ENCODE results near the gene ARL5A. TPM values are rescaled to one million over a fixed set of nuclear protein-coding genes. Genes with fewer than 3 reads are reported as not detected.

The ARL5A gene
- total and polyA plus RNA-seq, 2 of the 4 experiments (the other 2 are of a cell fraction): 22.3 to 45.5 TPM

GRCh38 chr2:151853070-151853758 is 25.0 kb upstream of the ARL5A start:
- H4K8ac ChIP-seq (ENCODE audit: low read depth in 2 of 2, low read length in 2 of 2): no peak overlapping the region
- no peak overlapping the region for H3K4ac ChIP-seq (ENCODE audit: low read depth, low read length)
- no peak overlapping the region for H2BK5ac ChIP-seq (ENCODE audit: low read depth, low read length, poor library complexity, severe bottlenecking)
- H3K9me3 ChIP-seq (ENCODE audit: control insufficient read depth, insufficient read depth, low read length): no peaks in the 10 kb centered on the region
- no peaks in the 10 kb centered on the region for H4K20me1 ChIP-seq (ENCODE audit: insufficient read depth, low read length)
- intact Hi-C loops (cut with micrococcal nuclease): no loop called here
- in situ Hi-C loops (cut with MboI; ENCODE audit: low sequenced_read_pairs): no loop called here
- H2BK20ac ChIP-seq (ENCODE audit: low read depth, low read length): no peak overlapping the region
- no peaks in the 10 kb centered on the region for H3K4me1 ChIP-seq (ENCODE audit: control insufficient read depth, insufficient read depth, low read length)
- no peak overlapping the region for H3K9ac ChIP-seq (ENCODE audit: low read depth, low read length)
- H2AK5ac ChIP-seq (ENCODE audit: low read depth, low read length): no peak overlapping the region
- H3K14ac ChIP-seq (replicated peaks; ENCODE audit: low read depth, low read length): no peak overlapping the region
- no TSS peak for BruUV-seq (replicated peaks)
- no peak overlapping the region for H3K56ac ChIP-seq (ENCODE audit: extremely low read depth, insufficient read depth, low read length)
- no peak overlapping the region for H3K18ac ChIP-seq (ENCODE audit: low read depth, low read length)
- no peak overlapping the region for H2AK9ac ChIP-seq (replicated peaks; ENCODE audit: low read depth, low read length, poor library complexity)
- no peak overlapping the region for H4K91ac ChIP-seq (ENCODE audit: insufficient read depth, low read depth, low read length)
- ChIA-PET CTCF (no interaction called here), POLR2A (ENCODE audit: unreplicated experiment) (no interaction called here)
- no peak overlapping the region for H4K5ac ChIP-seq (ENCODE audit: low read depth, low read length)
- no peaks in the 10 kb centered on the region for H3K36me3 ChIP-seq (ENCODE audit: control insufficient read depth, insufficient read depth, low read length)
- TF ChIP-seq RAD21 (IDR thresholded peaks at IDR 0.05; ENCODE audit: low read length) (no peak), CHD1 (IDR thresholded peaks at IDR 0.05; ENCODE audit: low read depth, low read length) (no peak)
- no peak overlapping the region for H3K27ac ChIP-seq (ENCODE audit: insufficient read depth, low read length)
- no peak overlapping the region for H3K4me3 ChIP-seq (ENCODE audit: insufficient read depth, low read depth, low read length)
- H3K23ac ChIP-seq (ENCODE audit: low read depth, low read length): no peak overlapping the region
- no peak overlapping the region for H2AFZ ChIP-seq (replicated peaks; ENCODE audit: low read length, poor library complexity)
- DNase-seq (no peak), ATAC-seq (ENCODE audit: low read depth) (no peak)
- dilution Hi-C loops (cut with HindIII; ENCODE audit: low sequenced_read_pairs, unreplicated experiment): no loop called here
- no peaks in the 10 kb centered on the region for H3K9me1 ChIP-seq (ENCODE audit: insufficient read depth, low read length)
- H2BK15ac ChIP-seq (ENCODE audit: low read depth, low read length): no peak overlapping the region
- no CpG with 5 or more reads among the region's 3 CpGs for WGBS, 2 experiments (ENCODE audit: extremely low coverage in 2 of 2, insufficient read length in 1 of 2)
- no peak overlapping the region for H2BK120ac ChIP-seq (ENCODE audit: low read depth, low read length)
- H3K4me2 ChIP-seq (ENCODE audit: low read depth, low read length): no peak overlapping the region
- no peaks in the 10 kb centered on the region for H3K79me1 ChIP-seq (ENCODE audit: low read depth in 1 of 2, low read length in 2 of 2)
- no peaks in the 10 kb centered on the region for H3K27me3 ChIP-seq (ENCODE audit: control insufficient read depth, insufficient read depth, low read length)

Data from IMR-90 (cell line).